ENCODE data around the gene SLC25A10.

SLC25A10 gene

GRCh38 chr17:81681672-81682071, 30.4 kb upstream of the SLC25A10 start:
- H3K4me1 ChIP-seq (ENCODE audit: insufficient read depth, low read length), result peaks cover 12% of the 10 kb centered on the region; the same call in 1 of the 2 replicates
- H3K9me3 ChIP-seq (ENCODE audit: control insufficient read depth, insufficient read depth, low read length), result no peaks in the 10 kb centered on the region
- no peak overlapping the region for H3K9ac ChIP-seq (ENCODE audit: low read depth, low read length)
- H3K36me3 ChIP-seq (ENCODE audit: insufficient read depth, low read length), result no peaks in the 10 kb centered on the region; the same call in 1 of the 2 replicates

- Histone ChIP-seq H3K4me1 (ENCODE audit: insufficient read depth, low read length) (peaks cover 12% of the 10 kb centered on the region; the same call in 1 of the 2 replicates), H3K9me3 (ENCODE audit: control insufficient read depth, insufficient read depth, low read length) (no peaks in the 10 kb centered on the region), H3K9ac (ENCODE audit: low read depth, low read length) (peak overlapping the region; percentile 76), H3K36me3 (ENCODE audit: insufficient read depth, low read length) (no peaks in the 10 kb centered on the region; the same call in 1 of the 2 replicates)
These were observed 29.4 kb upstream of the SLC25A10 start for GRCh38 chr17:81682565-81683207.

GRCh38 chr17:81683208-81683583, 28.9 kb upstream of the SLC25A10 start:
- H3K4me1 ChIP-seq (ENCODE audit: insufficient read depth, low read length), result peaks cover 12% of the 10 kb centered on the region; the same call in 1 of the 2 replicates
- H3K9me3 ChIP-seq (ENCODE audit: control insufficient read depth, insufficient read depth, low read length), result no peaks in the 10 kb centered on the region
- peak overlapping the region; percentile 76 for H3K9ac ChIP-seq (ENCODE audit: low read depth, low read length)
- H3K36me3 ChIP-seq (ENCODE audit: insufficient read depth, low read length), result no peaks in the 10 kb centered on the region; the same call in 1 of the 2 replicates

- H3K4me1 ChIP-seq (ENCODE audit: insufficient read depth, low read length), result peaks cover 12% of the 10 kb centered on the region; the same call in 1 of the 2 replicates
- peak within 1 kb of the TSS; percentile 78 for H3K9ac ChIP-seq (ENCODE audit: low read depth, low read length)
- H3K36me3 ChIP-seq (ENCODE audit: insufficient read depth, low read length), result no peaks in the 10 kb centered on the region; the same call in 1 of the 2 replicates
- no peaks in the 10 kb centered on the region for H3K9me3 ChIP-seq (ENCODE audit: control insufficient read depth, insufficient read depth, low read length)
These were observed 28.3 kb upstream of the SLC25A10 start, which contains the start of the genes ARL16 and HGS for GRCh38 chr17:81683584-81684441. TSS of gene ARL16 (minus strand) at chr17:81683797. CDS start at chr17:81683753, 44 bp downstream. TSS of gene HGS (plus strand) at chr17:81684011. CDS start at chr17:81684067, 56 bp downstream.

GRCh38 chr17:81684442-81684911, 27.6 kb upstream of the SLC25A10 start:
- H3K4me1 ChIP-seq (ENCODE audit: insufficient read depth, low read length), result peaks cover 12% of the 10 kb centered on the region; the same call in 1 of the 2 replicates
- no peaks in the 10 kb centered on the region for H3K9me3 ChIP-seq (ENCODE audit: control insufficient read depth, insufficient read depth, low read length)
- peak overlapping the region; percentile 78 for H3K9ac ChIP-seq (ENCODE audit: low read depth, low read length)
- no peaks in the 10 kb centered on the region; the same call in 1 of the 2 replicates for H3K36me3 ChIP-seq (ENCODE audit: insufficient read depth, low read length)

- peaks cover 12% of the 10 kb centered on the region; the same call in 1 of the 2 replicates for H3K4me1 ChIP-seq (ENCODE audit: insufficient read depth, low read length)
- H3K36me3 ChIP-seq (ENCODE audit: insufficient read depth, low read length), result no peaks in the 10 kb centered on the region; the same call in 1 of the 2 replicates
- peak overlapping the region; percentile 78 for H3K9ac ChIP-seq (ENCODE audit: low read depth, low read length)
- no peaks in the 10 kb centered on the region for H3K9me3 ChIP-seq (ENCODE audit: control insufficient read depth, insufficient read depth, low read length)
These were observed 27.0 kb upstream of the SLC25A10 start for GRCh38 chr17:81685108-81685507.

GRCh38 chr17:81686614-81687013, 25.5 kb upstream of the SLC25A10 start:
- H3K9ac ChIP-seq (ENCODE audit: low read depth, low read length), result no peak overlapping the region
- H3K4me1 ChIP-seq (ENCODE audit: insufficient read depth, low read length), result peaks cover 12% of the 10 kb centered on the region; the same call in 1 of the 2 replicates
- no peaks in the 10 kb centered on the region for H3K9me3 ChIP-seq (ENCODE audit: control insufficient read depth, insufficient read depth, low read length)
- peaks cover 5% of the 10 kb centered on the region; the same call in 1 of the 2 replicates for H3K36me3 ChIP-seq (ENCODE audit: insufficient read depth, low read length)

GRCh38 chr17:81687770-81688541, 24.1 kb upstream of the SLC25A10 start:
- Histone ChIP-seq H3K9me3 (ENCODE audit: control insufficient read depth, insufficient read depth, low read length) (no peaks in the 10 kb centered on the region), H3K9ac (ENCODE audit: low read depth, low read length) (no peak overlapping the region), H3K4me1 (ENCODE audit: insufficient read depth, low read length) (peaks cover 9% of the 10 kb centered on the region; the same call in 1 of the 2 replicates), H3K36me3 (ENCODE audit: insufficient read depth, low read length) (peaks cover 9% of the 10 kb centered on the region; the same call in 1 of the 2 replicates)

- Histone ChIP-seq H3K9me3 (ENCODE audit: control insufficient read depth, insufficient read depth, low read length) (no peaks in the 10 kb centered on the region), H3K36me3 (ENCODE audit: insufficient read depth, low read length) (peaks cover 9% of the 10 kb centered on the region; the same call in 1 of the 2 replicates), H3K4me1 (ENCODE audit: insufficient read depth, low read length) (peaks cover 9% of the 10 kb centered on the region; the same call in 1 of the 2 replicates), H3K9ac (ENCODE audit: low read depth, low read length) (no peak overlapping the region)
These were observed 23.5 kb upstream of the SLC25A10 start for GRCh38 chr17:81688616-81689015.

GRCh38 chr17:81690066-81690465, 22.0 kb upstream of the SLC25A10 start:
- Histone ChIP-seq H3K4me1 (ENCODE audit: insufficient read depth, low read length) (peaks cover 2% of the 10 kb centered on the region; the same call in 1 of the 2 replicates), H3K36me3 (ENCODE audit: insufficient read depth, low read length) (peaks cover 9% of the 10 kb centered on the region), H3K9me3 (ENCODE audit: control insufficient read depth, insufficient read depth, low read length) (no peaks in the 10 kb centered on the region), H3K9ac (ENCODE audit: low read depth, low read length) (no peak overlapping the region)

GRCh38 chr17:81690549-81690948, 21.5 kb upstream of the SLC25A10 start:
- H3K9ac ChIP-seq (ENCODE audit: low read depth, low read length), result no peak overlapping the region
- H3K4me1 ChIP-seq (ENCODE audit: insufficient read depth, low read length), result no peaks in the 10 kb centered on the region
- no peaks in the 10 kb centered on the region for H3K9me3 ChIP-seq (ENCODE audit: control insufficient read depth, insufficient read depth, low read length)
- H3K36me3 ChIP-seq (ENCODE audit: insufficient read depth, low read length), result peaks cover 9% of the 10 kb centered on the region

GRCh38 chr17:81691196-81691595, 20.9 kb upstream of the SLC25A10 start:
- Histone ChIP-seq H3K4me1 (ENCODE audit: insufficient read depth, low read length) (no peaks in the 10 kb centered on the region), H3K9ac (ENCODE audit: low read depth, low read length) (no peak overlapping the region), H3K36me3 (ENCODE audit: insufficient read depth, low read length) (peaks cover 9% of the 10 kb centered on the region), H3K9me3 (ENCODE audit: control insufficient read depth, insufficient read depth, low read length) (no peaks in the 10 kb centered on the region)

- Histone ChIP-seq H3K9ac (ENCODE audit: low read depth, low read length) (no peak overlapping the region), H3K4me1 (ENCODE audit: insufficient read depth, low read length) (no peaks in the 10 kb centered on the region), H3K36me3 (ENCODE audit: insufficient read depth, low read length) (peaks cover 11% of the 10 kb centered on the region), H3K9me3 (ENCODE audit: control insufficient read depth, insufficient read depth, low read length) (no peaks in the 10 kb centered on the region)
These were observed 20.5 kb upstream of the SLC25A10 start for GRCh38 chr17:81691608-81692007.
